GM12878 (cell line): Measurements from ENCODE around the gene CSF1R. TPM values are rescaled to one million over a fixed set of nuclear protein-coding genes. Genes with fewer than 3 reads are reported as not detected.

Source experiments
- ATAC-seq: fragments of 200-7000 bp; cut with Tn5 transposase; 3 replicates; pipeline ENCODE4 v1.9.1; 2020; ENCODE audit warnings: mild to moderate bottlenecking, moderate library complexity
- BruUV-seq: library from RNA; stranded (reverse); fragments of 400-500 nt; replicated peaks from 2 replicates; lab custom pipeline; 2021; lab: Mats Ljungman, UMichigan
- CTCF ChIA-PET: fragments of 300-600 bp; sonication (Branson Sonifier 250); formaldehyde crosslinking; extraction: SDS; loops from one replicate; lab custom pipeline; 2021; ENCODE audit warnings: inconsistent platforms; lab: Yijun Ruan, JAX
- POLR2A ChIA-PET: fragments of 350-600 bp; formaldehyde crosslinking; extraction: SDS; loops from one replicate; lab custom pipeline; 2021; ENCODE audit warnings: inconsistent platforms; lab: Charles Lee
- RAD21 ChIA-PET: fragments of 300-600 bp; sonication (Branson Sonifier 250); formaldehyde crosslinking; loops from one replicate; lab custom pipeline; 2023; ENCODE audit warnings: antibody characterized with exemption; ENCODE audit not compliant: unreplicated experiment; lab: Charles Lee
- SMC1A ChIA-PET: fragments of 300-600 bp; sonication (Branson Sonifier 250); formaldehyde crosslinking; loops from one replicate; lab custom pipeline; 2023; ENCODE audit not compliant: unreplicated experiment, uncharacterized antibody; lab: Charles Lee
- DNase-seq: peaks from one replicate; pipeline ENCODE4 v3.0.0-alpha.2; 2011; ENCODE audit warnings: low read depth, low spot score
- FAIRE-seq: peaks from 3 replicates; lab custom pipeline; 2011; peaks lifted over from hg19 to GRCh38; lab: Jason Lieb, UNC
- H2AFZ ChIP-seq: 2 replicates; pipeline ENCODE4 v1.6.0; 2011; ENCODE audit warnings: low read depth, low read length, control low read depth; ENCODE audit not compliant: control insufficient read depth
- H3K27ac ChIP-seq: 2 replicates; pipeline ENCODE4 v1.5.1; 2011; ENCODE audit warnings: control low read depth; ENCODE audit not compliant: control insufficient read depth, insufficient read depth
- H3K27me3 ChIP-seq, 2 experiments: replicated peaks in 1 of 2; 2 replicates each; pipeline versions ENCODE4 v1.6.0 to v1.6.1; 2011; ENCODE audit warnings: low read length in 1 of 2; ENCODE audit not compliant: control insufficient read depth in 2 of 2, insufficient read depth in 2 of 2
- H3K36me3 ChIP-seq, 2 experiments: 2 replicates each; pipeline ENCODE4 v1.5.1; 2011; ENCODE audit warnings: low read length in 1 of 2; ENCODE audit not compliant: control insufficient read depth in 2 of 2, insufficient read depth in 2 of 2
- H3K4me1 ChIP-seq: 2 replicates; pipeline ENCODE4 v1.6.1; 2011; ENCODE audit warnings: mild to moderate bottlenecking, low read length, moderate library complexity, mixed read lengths; ENCODE audit not compliant: control insufficient read depth, insufficient read depth
- H3K4me2 ChIP-seq: 2 replicates; pipeline ENCODE4 v1.6.0; 2011; ENCODE audit warnings: control low read depth; ENCODE audit not compliant: control insufficient read depth, insufficient read depth
- H3K4me3 ChIP-seq: fragments of 200-600 bp; sonication (generic); 2 replicates; pipeline ENCODE4 v1.5.1; 2016
- H3K79me2 ChIP-seq: 2 replicates; pipeline ENCODE4 v1.6.0; 2011; ENCODE audit warnings: low read length; ENCODE audit not compliant: control insufficient read depth, insufficient read depth
- H3K9ac ChIP-seq: 2 replicates; pipeline ENCODE4 v1.8.0; 2011; ENCODE audit warnings: low read length, control low read depth, mixed read lengths; ENCODE audit not compliant: control insufficient read depth, insufficient read depth
- H3K9me3 ChIP-seq: replicated peaks from 3 replicates; pipeline ENCODE4 v1.5.1; 2011; ENCODE audit warnings: mild to moderate bottlenecking, low read length; ENCODE audit not compliant: control insufficient read depth, insufficient read depth
- H4K20me1 ChIP-seq: 2 replicates; pipeline ENCODE4 v1.6.0; 2011; ENCODE audit not compliant: control insufficient read depth, insufficient read depth
- BMI1 ChIP-seq: fragments of 450-650 bp; IDR thresholded peaks from 2 replicates; pipeline ENCODE4 v1.6.1; 2016; ENCODE audit warnings: mild to moderate bottlenecking, moderate library complexity, borderline replicate concordance
- FOXK2 ChIP-seq: fragments of 450-650 bp; IDR thresholded peaks from 2 replicates; pipeline ENCODE4 v1.6.1; 2017; ENCODE audit warnings: mild to moderate bottlenecking, moderate library complexity
- FOXM1 ChIP-seq: IDR thresholded peaks from 2 replicates; pipeline ENCODE4 v1.6.1; 2012; ENCODE audit warnings: low read depth, mild to moderate bottlenecking, inconsistent platforms, low read length, moderate library complexity
- GATAD2B ChIP-seq: fragments of 450-650 bp; conservative IDR thresholded peaks from 2 replicates; pipeline ENCODE4 v1.6.1; 2017; ENCODE audit warnings: low read depth, mild to moderate bottlenecking, moderate library complexity
- MEF2A ChIP-seq: IDR thresholded peaks from 2 replicates; pipeline ENCODE4 v1.6.1; 2011; ENCODE audit warnings: low read depth, mild to moderate bottlenecking, low read length, moderate library complexity; ENCODE audit not compliant: insufficient read depth
- MXI1 ChIP-seq: fragments of 150-350 bp; IDR thresholded peaks from 2 replicates; pipeline ENCODE4 v1.6.1; 2011; ENCODE audit warnings: low read depth, mild to moderate bottlenecking, inconsistent platforms, low read length, improper control_type of control experiment
- NFYA ChIP-seq: IDR thresholded peaks from 2 replicates; pipeline ENCODE4 v1.6.1; 2011; ENCODE audit warnings: low read depth, mild to moderate bottlenecking, low read length, improper control_type of control experiment, borderline replicate concordance
- PAX8 ChIP-seq: fragments of 450-650 bp; IDR thresholded peaks from 2 replicates; pipeline ENCODE4 v1.6.1; 2017; ENCODE audit warnings: mild to moderate bottlenecking, moderate library complexity
- POLR2AphosphoS5 ChIP-seq: IDR thresholded peaks from 2 replicates; pipeline ENCODE4 v1.6.1; 2011; ENCODE audit warnings: mild to moderate bottlenecking, low read length, inconsistent platforms
- SREBF1 ChIP-seq: IDR thresholded peaks from 2 replicates; pipeline ENCODE4 v1.6.1; 2012; ENCODE audit warnings: mild to moderate bottlenecking, low read length
- SUZ12 ChIP-seq: fragments of 200-600 bp; sonication (generic); IDR thresholded peaks from one replicate; pipeline ENCODE4 v1.6.1; 2018; ENCODE audit warnings: antibody characterized with exemption, mild to moderate bottlenecking; ENCODE audit not compliant: unreplicated experiment
- TCF3 ChIP-seq: IDR thresholded peaks from 2 replicates; pipeline ENCODE4 v1.6.1; 2012; ENCODE audit warnings: low read depth, mild to moderate bottlenecking, low read length, borderline replicate concordance; ENCODE audit not compliant: insufficient read depth
- WRNIP1 ChIP-seq: IDR thresholded peaks from 2 replicates; pipeline ENCODE4 v1.6.1; 2011; ENCODE audit warnings: low read depth, low read length, improper control_type of control experiment, borderline replicate concordance
- WGBS: methylation state at CpG from one replicate; pipeline ENCODE4 v1.1.6; 2016; ENCODE audit warnings: low lambda C conversion rate; ENCODE audit not compliant: insufficient replicate concordance, insufficient coverage; ENCODE audit errors: missing lambda C conversion rate; 5-methylcytosine and 5-hydroxymethylcytosine counted together
- in situ Hi-C: fragments of 300-500 bp; cut with MboI; formaldehyde crosslinking; loops from 9 replicates; pipeline ENCODE4 v1.14.3; 2018; ENCODE audit warnings: mixed read lengths
- intact Hi-C: fragments of 100-400 bp; cut with micrococcal nuclease; formaldehyde crosslinking; loops from one replicate; pipeline ENCODE4 v1.14.2; 2022; ENCODE audit not compliant: unreplicated experiment
- polyA plus RNA-seq, 11 experiments: library from polyadenylated mRNA; depleted of rRNA in 4 of 11; unstranded in 6 of 11; stranded (reverse) in 5 of 11; fragments of >200 nt; fragmentation: Nextera tagmentation in 4 of 11; fragmentation: Illumina TruSeq in 1 of 11; extraction: Ambion mirVana in 4 of 11; extraction: Trizol in 1 of 11; gene quantifications; 1 replicate in 1 of 11; 2 replicates in 10 of 11; pipeline versions ENCODE4 v1.2.1 to v1.2.3, GENCODE V29; 2011 to 2016; ENCODE audit warnings: inconsistent platforms in 2 of 11, missing spikeins in 2 of 11, low read depth in 1 of 11
- total RNA-seq, 4 experiments: library from RNA; depleted of rRNA in 3 of 4; stranded (reverse); fragments of >200 nt in 3 of 4; fragmentation: Illumina TruSeq in 1 of 4; extraction: Trizol in 1 of 4; gene quantifications; 2 replicates each; pipeline versions ENCODE4 v1.2.1 to v1.2.3, GENCODE V29; 2013 to 2021
- TF ChIP-seq, protein P1 (sequence below): IDR thresholded peaks from 2 replicates; pipeline ENCODE4 v1.6.1; 2012; ENCODE audit warnings: mild to moderate bottlenecking, low read depth, low read length
- TF ChIP-seq, protein P2 (sequence below): IDR thresholded peaks from 2 replicates; pipeline ENCODE4 v1.6.1; 2011; ENCODE audit warnings: low read depth, low read length, improper control_type of control experiment, borderline replicate concordance
- TF ChIP-seq, protein P3 (sequence below): fragments of 150-350 bp; IDR thresholded peaks from 2 replicates; pipeline ENCODE4 v1.6.1; 2014; ENCODE audit warnings: mild to moderate bottlenecking, low read depth, low read length
- TF ChIP-seq, protein P4 (sequence below): IDR thresholded peaks from 2 replicates; pipeline ENCODE4 v1.6.1; 2012; ENCODE audit warnings: low read depth, low read length, improper control_type of control experiment

Gene CSF1R
- total and polyA plus RNA-seq, 10 of the 15 experiments (the other 5 are each of a cell fraction or from before 2014, with no cell fraction given): 0.35 to 3.6 (median 1.2) TPM

DNA sequence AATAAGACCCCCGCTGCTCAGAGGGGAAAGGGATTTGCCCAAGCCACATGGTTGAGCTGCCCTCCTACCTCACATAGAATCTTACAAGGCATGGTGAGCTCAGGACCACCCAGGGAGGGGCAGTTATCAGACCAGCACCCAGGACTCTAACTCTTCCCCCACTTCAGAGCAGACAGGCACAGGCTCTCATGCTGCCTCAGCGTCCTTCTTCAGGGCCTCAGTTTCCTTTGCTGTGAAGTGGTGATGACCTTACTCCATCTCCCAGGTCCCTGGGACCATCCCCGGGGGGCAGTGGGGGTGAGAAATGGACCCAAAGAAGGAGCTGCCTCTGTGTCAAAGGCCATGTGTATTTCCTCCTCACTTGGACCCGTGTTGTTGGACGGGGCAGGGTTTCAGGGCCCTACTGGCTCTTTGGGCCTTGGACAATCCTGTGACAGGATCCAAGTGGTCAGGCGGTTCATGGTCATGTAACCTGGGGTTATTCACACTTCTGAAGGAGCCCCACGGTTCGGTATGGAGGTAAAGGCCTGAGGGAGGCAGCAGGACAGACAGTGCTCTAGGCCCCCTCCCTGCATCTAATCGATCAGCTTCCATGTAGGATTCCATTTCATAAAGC, 31.7 kb upstream of the CSF1R start:
- Histone ChIP-seq H3K9me3 (no peaks in the 10 kb centered on the region), H3K4me1 (no peaks in the 10 kb centered on the region), H2AFZ (no peak overlapping the region), H3K27ac (no peak overlapping the region), H3K9ac (no peak overlapping the region), H4K20me1 (no peaks in the 10 kb centered on the region), H3K79me2 (no peaks in the 10 kb centered on the region), H3K36me3 (no peaks in the 10 kb centered on the region), H3K27me3 (no peaks in the 10 kb centered on the region; a peak in 1 of 4 replicates), H3K4me3 (no peak overlapping the region), H3K4me2 (no peak overlapping the region)
- FAIRE-seq (no peak), DNase-seq (no peak), ATAC-seq (no peak)
- no TSS peak for BruUV-seq
- WGBS: 26% methylated on average over 9 of the region's 9 CpGs
- RAD21 ChIA-PET: interaction anchor here (1.3 kb wide), 1 partner anchor 112 kb away, joined by 5 read pairs; no protein-coding TSS in a partner anchor
- POLR2A ChIA-PET: no interaction called here
- CTCF ChIA-PET: interaction anchor here (0.9 to 1.3 kb wide), 4 partner anchors 31 to 99 kb away, joined by 3 to 7 read pairs (median 4); partner anchors contain the start of gene CSF1R
- SMC1A ChIA-PET: interaction anchor here (1.3 kb wide), 1 partner anchor 70 kb away, joined by 3 read pairs; no protein-coding TSS in a partner anchor
- intact Hi-C loops (no loop called here), in situ Hi-C loops (no loop called here)
- no peak for TF ChIP-seq POLR2AphosphoS5
- TF ChIP-seq FOXM1: no peak
- TF ChIP-seq, protein P1, sequence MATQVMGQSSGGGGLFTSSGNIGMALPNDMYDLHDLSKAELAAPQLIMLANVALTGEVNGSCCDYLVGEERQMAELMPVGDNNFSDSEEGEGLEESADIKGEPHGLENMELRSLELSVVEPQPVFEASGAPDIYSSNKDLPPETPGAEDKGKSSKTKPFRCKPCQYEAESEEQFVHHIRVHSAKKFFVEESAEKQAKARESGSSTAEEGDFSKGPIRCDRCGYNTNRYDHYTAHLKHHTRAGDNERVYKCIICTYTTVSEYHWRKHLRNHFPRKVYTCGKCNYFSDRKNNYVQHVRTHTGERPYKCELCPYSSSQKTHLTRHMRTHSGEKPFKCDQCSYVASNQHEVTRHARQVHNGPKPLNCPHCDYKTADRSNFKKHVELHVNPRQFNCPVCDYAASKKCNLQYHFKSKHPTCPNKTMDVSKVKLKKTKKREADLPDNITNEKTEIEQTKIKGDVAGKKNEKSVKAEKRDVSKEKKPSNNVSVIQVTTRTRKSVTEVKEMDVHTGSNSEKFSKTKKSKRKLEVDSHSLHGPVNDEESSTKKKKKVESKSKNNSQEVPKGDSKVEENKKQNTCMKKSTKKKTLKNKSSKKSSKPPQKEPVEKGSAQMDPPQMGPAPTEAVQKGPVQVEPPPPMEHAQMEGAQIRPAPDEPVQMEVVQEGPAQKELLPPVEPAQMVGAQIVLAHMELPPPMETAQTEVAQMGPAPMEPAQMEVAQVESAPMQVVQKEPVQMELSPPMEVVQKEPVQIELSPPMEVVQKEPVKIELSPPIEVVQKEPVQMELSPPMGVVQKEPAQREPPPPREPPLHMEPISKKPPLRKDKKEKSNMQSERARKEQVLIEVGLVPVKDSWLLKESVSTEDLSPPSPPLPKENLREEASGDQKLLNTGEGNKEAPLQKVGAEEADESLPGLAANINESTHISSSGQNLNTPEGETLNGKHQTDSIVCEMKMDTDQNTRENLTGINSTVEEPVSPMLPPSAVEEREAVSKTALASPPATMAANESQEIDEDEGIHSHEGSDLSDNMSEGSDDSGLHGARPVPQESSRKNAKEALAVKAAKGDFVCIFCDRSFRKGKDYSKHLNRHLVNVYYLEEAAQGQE: no peak
- no peak for TF ChIP-seq TCF3
- no peak for TF ChIP-seq NFYA
- no peak for TF ChIP-seq WRNIP1
- TF ChIP-seq, protein P2, sequence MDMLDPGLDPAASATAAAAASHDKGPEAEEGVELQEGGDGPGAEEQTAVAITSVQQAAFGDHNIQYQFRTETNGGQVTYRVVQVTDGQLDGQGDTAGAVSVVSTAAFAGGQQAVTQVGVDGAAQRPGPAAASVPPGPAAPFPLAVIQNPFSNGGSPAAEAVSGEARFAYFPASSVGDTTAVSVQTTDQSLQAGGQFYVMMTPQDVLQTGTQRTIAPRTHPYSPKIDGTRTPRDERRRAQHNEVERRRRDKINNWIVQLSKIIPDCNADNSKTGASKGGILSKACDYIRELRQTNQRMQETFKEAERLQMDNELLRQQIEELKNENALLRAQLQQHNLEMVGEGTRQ: no peak
- TF ChIP-seq BMI1: no peak
- no peak for TF ChIP-seq MEF2A
- TF ChIP-seq, protein P3, sequence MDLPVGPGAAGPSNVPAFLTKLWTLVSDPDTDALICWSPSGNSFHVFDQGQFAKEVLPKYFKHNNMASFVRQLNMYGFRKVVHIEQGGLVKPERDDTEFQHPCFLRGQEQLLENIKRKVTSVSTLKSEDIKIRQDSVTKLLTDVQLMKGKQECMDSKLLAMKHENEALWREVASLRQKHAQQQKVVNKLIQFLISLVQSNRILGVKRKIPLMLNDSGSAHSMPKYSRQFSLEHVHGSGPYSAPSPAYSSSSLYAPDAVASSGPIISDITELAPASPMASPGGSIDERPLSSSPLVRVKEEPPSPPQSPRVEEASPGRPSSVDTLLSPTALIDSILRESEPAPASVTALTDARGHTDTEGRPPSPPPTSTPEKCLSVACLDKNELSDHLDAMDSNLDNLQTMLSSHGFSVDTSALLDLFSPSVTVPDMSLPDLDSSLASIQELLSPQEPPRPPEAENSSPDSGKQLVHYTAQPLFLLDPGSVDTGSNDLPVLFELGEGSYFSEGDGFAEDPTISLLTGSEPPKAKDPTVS: no peak
- TF ChIP-seq SREBF1: no peak
- TF ChIP-seq PAX8: no peak
- TF ChIP-seq, protein P4, sequence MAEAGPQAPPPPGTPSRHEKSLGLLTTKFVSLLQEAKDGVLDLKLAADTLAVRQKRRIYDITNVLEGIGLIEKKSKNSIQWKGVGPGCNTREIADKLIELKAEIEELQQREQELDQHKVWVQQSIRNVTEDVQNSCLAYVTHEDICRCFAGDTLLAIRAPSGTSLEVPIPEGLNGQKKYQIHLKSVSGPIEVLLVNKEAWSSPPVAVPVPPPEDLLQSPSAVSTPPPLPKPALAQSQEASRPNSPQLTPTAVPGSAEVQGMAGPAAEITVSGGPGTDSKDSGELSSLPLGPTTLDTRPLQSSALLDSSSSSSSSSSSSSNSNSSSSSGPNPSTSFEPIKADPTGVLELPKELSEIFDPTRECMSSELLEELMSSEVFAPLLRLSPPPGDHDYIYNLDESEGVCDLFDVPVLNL: no peak
- no peak for TF ChIP-seq MXI1
- no peak for TF ChIP-seq GATAD2B
- TF ChIP-seq SUZ12: no peak
- no peak for TF ChIP-seq FOXK2
